HG03439 (cell line): Measurements from ENCODE around the gene DCLK2.
"Not testable (repeated sequence)": the region's sequence is repeated elsewhere in the genome, so short reads cannot be mapped to it uniquely, and the experiment has no call there.

ENCODE experiments used
- ATAC-seq: cut with Tn5 transposase; IDR thresholded peaks from one replicate; pipeline ENCODE4 v1.9.1; 2021; ENCODE audit warnings: mild to moderate bottlenecking, moderate library complexity; ENCODE audit not compliant: unreplicated experiment

DCLK2 gene

GRCh38 chr4:150197256-150197655, 119.0 kb downstream of the DCLK2 start:
- not testable (repeated sequence) for ATAC-seq

- ATAC-seq, result no peak
Measured at GRCh38 chr4:150199056-150199455, 120.8 kb downstream of the DCLK2 start.

- ATAC-seq, result no peak
Measured at GRCh38 chr4:150205016-150205415, 126.8 kb downstream of the DCLK2 start.

- no peak for ATAC-seq
Measured at GRCh38 chr4:150206265-150206664, 128.0 kb downstream of the DCLK2 start.

GRCh38 chr4:150206954-150207353, 128.7 kb downstream of the DCLK2 start:
- no peak for ATAC-seq

- no peak for ATAC-seq
Measured at GRCh38 chr4:150207871-150208270, 129.6 kb downstream of the DCLK2 start.

GRCh38 chr4:150209140-150209829, 131.0 kb downstream of the DCLK2 start:
- ATAC-seq, result no peak

GRCh38 chr4:150211016-150211415, 132.8 kb downstream of the DCLK2 start:
- ATAC-seq, result no peak

GRCh38 chr4:150211799-150212445, 133.7 kb downstream of the DCLK2 start:
- no peak for ATAC-seq

- no peak for ATAC-seq
Measured at GRCh38 chr4:150212485-150212884, 134.2 kb downstream of the DCLK2 start.

- ATAC-seq, result no peak
Measured at GRCh38 chr4:150212927-150213326, 134.7 kb downstream of the DCLK2 start.

GRCh38 chr4:150215601-150216000, 137.4 kb downstream of the DCLK2 start:
- no peak for ATAC-seq

- ATAC-seq, result no peak
Measured at GRCh38 chr4:150216726-150217125, 138.5 kb downstream of the DCLK2 start.

GRCh38 chr4:150217192-150217591, 138.9 kb downstream of the DCLK2 start:
- no peak for ATAC-seq

- ATAC-seq, result no peak
Measured at GRCh38 chr4:150217808-150218207, 139.6 kb downstream of the DCLK2 start.

- ATAC-seq, result no peak
Measured at GRCh38 chr4:150218447-150218846, 140.2 kb downstream of the DCLK2 start.

- no peak for ATAC-seq
Measured at GRCh38 chr4:150219841-150220240, 141.6 kb downstream of the DCLK2 start.

- no peak for ATAC-seq
Measured at GRCh38 chr4:150224896-150225591, 146.8 kb downstream of the DCLK2 start.

GRCh38 chr4:150229520-150229919, 151.3 kb downstream of the DCLK2 start:
- no peak for ATAC-seq

GRCh38 chr4:150230561-150230960, 152.3 kb downstream of the DCLK2 start:
- ATAC-seq, result no peak

GRCh38 chr4:150231107-150231770, 153.0 kb downstream of the DCLK2 start:
- no peak for ATAC-seq
